Loucy (cell line): Measurements from ENCODE around the gene PPP2R2B.

Experiments
- CTCF ChIP-seq: fragments of 200-600 bp; sonication (generic); conservative IDR thresholded peaks from 2 replicates; pipeline ENCODE4 v1.5.1; 2014; ENCODE audit warnings: mild to moderate bottlenecking, antibody characterized with exemption, low read length
- EZH2phosphoT487 ChIP-seq: fragments of 200-600 bp; IDR thresholded peaks from 2 replicates; pipeline ENCODE4 v1.6.1; 2018; ENCODE audit warnings: antibody characterized with exemption, mild to moderate bottlenecking, moderate library complexity, borderline replicate concordance

GRCh38 chr5:146680846-146681584 is 197.5 kb downstream of the PPP2R2B start:
- TF ChIP-seq EZH2phosphoT487, result no peak
- TF ChIP-seq CTCF, result no peak
